Umbilical cord (tissue), 2 donors: ENCODE measurements around the gene OR2S2. TPM values are rescaled to one million over a fixed set of nuclear protein-coding genes. Genes with fewer than 3 reads are reported as not detected.
A peak's percentile ranks its signal among the peaks of the same experiment; 100 is the strongest.
"Not testable (repeated sequence)": the region's sequence is repeated elsewhere in the genome, so short reads cannot be mapped to it uniquely, and the experiment has no call there.

Experiments
- DNase-seq: peaks from one replicate; pipeline ENCODE4 v3.0.0-alpha.2; 2015; ENCODE audit warnings: low spot score
- total RNA-seq: library from RNA; depleted of rRNA; stranded (reverse); fragments of >200 nt; gene quantifications from one replicate; pipeline ENCODE4 v1.2.3, GENCODE V29; 2014; ENCODE audit warnings: low replicate concordance; ENCODE audit not compliant: insufficient read depth

Gene OR2S2
- total RNA-seq, 1 donor from 2014 or later: not detected

DNA sequence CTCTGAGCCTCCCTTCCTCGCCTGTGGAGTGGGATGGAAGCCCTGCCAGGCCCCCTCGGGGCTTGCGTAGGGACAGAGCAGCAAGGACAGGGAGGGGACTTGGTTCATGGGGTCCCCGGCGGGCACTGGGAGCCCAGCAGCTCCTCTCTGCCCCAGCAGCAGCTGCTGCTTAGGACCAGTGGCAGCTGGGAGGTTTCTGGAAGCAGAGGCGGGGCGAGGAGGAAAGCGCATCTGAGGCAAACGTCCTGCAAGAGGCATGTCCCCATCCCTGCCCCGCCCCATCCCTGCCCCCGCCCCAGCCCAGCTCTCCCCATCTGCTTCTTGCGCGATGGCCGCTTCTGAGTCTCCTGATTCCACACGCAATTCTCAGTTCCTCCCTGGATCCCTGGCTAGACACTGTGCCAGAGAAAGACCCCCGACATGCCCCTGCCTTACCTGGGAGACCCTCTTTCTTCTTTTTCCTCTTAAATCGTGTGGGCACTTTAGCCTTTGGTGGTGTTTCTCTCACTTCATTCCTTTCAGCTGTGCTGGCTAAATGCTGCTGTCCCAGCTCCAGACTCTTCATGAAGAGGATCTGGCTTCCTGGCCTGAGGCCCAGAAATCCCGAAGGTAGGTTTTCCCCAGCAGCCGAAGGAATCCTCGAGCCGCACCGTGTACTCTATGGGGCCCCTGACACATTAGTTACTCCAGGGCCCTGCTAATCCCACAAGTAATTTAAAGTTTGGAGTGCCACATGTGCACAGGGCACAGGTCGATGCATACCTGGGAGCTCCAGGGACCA is 4.4 kb upstream of the OR2S2 start:
- peak; percentile 74 for DNase-seq

DNA sequence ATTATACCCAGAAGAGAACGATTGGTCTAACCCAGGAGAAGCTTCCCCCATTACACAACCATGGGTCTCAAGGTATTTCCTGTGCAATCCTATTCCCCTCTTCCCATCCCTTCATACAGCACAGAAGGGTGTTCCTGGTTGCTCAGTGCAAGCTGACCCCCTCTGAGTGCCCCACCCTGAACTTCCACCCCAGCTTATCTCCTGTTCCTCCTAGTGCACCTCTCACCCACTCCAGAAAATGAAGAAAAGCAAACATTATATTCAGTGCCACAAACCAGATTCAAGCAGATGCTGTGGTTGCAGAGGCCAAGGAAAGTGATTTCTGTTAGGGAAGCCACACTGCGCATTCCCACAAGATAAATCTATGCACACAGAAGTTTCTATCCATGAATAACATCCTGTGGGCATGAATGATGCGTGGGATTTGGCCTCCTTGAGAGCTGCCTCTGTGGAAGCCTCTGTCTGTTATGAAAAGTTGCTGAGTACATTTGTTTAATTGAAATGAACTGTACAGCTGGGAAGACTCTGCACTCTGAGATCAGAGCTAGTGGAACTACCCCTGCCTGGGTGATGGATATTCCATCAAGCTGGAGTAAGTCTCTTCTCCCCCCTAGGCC is 2.2 kb upstream of the OR2S2 start:
- no peak for DNase-seq

GRCh38 chr9:35956651-35957050 is 1.3 kb downstream of the OR2S2 start:
- no peak for DNase-seq

DNA sequence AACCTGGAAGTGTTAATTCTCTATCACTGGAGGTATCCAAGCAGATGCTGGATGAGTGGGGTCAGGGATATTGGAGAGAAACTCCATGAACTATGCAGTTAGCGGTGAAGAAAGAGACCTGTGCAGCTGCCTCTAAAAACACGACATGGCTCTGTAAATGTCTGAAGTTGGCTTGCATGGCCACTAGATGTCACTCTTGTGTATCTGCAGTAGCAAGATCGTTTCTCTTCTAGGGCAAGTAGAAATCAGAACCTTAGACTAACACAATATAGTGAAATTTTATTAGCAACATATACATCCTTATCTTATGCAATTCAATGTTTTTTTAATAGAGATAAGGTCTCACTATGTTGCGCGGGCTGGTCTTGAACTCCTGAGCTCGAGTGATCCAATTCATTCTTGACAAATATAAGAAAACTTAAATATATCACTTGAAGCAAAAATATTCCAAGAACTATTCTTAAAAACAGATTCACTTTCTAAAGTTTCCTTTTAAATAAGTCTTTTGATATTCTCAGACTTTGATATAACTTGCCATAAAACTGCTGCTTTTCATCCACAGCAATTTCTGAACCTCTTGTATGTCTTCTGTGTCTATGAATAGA is 2.9 kb downstream of the OR2S2 start:
- peak; percentile 77 for DNase-seq

GRCh38 chr9:35952526-35953191 is 5.3 kb downstream of the OR2S2 start:
- no peak for DNase-seq

GRCh38 chr9:35951736-35952135 is 6.2 kb downstream of the OR2S2 start:
- DNase-seq: peak; percentile 18

- no peak for DNase-seq
Measured at GRCh38 chr9:35948901-35949318, 9.0 kb downstream of the OR2S2 start.

GRCh38 chr9:35948451-35948850 is 9.5 kb downstream of the OR2S2 start:
- DNase-seq: no peak

DNA sequence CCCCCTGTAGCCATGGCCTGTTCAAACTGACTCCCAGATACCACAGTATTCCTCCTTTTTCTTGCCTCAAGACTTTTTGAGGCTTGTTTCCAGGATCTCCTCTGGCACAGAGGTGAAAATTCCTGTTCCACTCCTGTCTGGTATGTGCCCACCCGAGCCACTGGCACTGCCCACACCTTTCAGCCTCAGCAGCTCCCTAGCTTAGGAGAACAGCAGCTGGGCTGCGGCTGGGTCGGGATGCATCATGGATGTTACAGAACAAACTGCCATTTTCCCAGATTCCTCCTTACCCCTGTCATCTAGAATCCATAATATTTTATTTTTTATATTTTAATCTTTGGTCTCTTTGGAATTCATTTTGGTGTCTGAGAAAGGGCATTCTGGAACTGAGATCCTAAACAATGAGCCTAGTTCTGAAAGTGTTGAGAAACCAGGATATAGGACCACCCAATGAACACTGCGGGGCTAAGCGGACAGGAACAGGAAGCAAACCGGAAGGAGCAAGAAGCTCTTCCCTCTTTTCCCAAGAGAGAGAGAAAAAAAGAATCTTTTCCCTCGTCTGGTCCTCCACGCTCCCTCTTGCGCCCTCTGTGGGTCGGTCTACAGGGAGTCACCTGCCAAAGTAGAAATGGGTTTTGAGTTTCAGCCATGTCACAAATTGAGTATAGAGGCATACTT is 12.5 kb downstream of the OR2S2 start:
- DNase-seq: peak; percentile 92

DNA sequence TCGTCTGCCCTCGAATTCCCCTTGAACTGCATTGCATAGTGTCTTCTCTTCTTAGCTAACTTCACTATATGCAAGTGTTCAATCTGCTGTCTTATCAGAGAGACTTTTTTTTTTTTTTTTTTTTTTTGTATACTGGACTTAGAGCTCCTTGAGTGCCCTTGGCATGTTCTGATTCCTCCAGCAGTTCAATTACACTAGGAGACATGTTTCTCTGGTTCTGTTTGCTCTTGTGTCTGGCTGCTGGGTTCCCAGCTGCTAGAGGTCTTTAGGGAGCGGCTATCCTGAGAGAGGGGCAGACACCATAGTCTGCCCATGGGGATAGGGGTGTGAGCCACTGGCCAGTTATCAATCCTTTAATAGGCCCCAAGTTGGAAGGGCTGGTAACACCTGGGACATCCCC is 13.1 kb downstream of the OR2S2 start:
- DNase-seq: no peak

DNA sequence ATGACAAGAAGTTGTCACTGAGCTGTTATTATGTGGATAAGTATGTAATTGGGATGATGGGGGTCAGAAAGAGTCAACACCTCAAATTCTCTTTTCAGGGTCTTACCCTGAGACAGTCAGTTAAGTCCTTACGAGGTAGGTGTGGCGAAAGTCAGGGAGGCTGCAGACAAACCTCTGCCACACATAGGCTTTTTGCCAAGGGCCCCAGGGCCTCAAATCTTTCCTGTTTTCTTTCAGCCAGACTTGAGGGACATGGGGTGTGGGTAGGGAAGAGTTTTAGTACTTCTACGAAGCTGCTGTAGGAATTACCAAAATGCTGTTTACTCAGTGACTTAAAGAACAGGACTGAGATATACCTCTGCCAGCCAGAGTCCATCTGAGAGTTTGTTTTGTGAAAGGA is 13.8 kb downstream of the OR2S2 start:
- no peak for DNase-seq

DNA sequence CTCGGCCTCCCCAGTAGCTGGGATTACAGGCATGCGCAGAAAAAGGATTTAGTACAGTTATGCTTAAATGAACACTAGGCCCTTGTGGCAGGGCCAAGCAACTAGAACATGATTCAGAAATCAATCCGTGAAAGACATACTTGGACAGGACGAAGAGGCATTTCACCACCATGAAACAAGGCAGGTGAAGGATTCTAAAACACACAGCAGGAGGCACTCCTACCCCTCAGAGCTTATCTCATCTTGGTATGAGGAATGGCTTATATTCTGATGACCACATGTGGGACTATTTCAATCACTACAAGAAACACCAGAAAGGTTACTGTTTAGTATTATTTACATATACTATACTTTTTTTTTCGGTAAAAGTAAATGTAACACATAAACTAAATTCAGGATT is 15.7 kb downstream of the OR2S2 start:
- DNase-seq: no peak

DNA sequence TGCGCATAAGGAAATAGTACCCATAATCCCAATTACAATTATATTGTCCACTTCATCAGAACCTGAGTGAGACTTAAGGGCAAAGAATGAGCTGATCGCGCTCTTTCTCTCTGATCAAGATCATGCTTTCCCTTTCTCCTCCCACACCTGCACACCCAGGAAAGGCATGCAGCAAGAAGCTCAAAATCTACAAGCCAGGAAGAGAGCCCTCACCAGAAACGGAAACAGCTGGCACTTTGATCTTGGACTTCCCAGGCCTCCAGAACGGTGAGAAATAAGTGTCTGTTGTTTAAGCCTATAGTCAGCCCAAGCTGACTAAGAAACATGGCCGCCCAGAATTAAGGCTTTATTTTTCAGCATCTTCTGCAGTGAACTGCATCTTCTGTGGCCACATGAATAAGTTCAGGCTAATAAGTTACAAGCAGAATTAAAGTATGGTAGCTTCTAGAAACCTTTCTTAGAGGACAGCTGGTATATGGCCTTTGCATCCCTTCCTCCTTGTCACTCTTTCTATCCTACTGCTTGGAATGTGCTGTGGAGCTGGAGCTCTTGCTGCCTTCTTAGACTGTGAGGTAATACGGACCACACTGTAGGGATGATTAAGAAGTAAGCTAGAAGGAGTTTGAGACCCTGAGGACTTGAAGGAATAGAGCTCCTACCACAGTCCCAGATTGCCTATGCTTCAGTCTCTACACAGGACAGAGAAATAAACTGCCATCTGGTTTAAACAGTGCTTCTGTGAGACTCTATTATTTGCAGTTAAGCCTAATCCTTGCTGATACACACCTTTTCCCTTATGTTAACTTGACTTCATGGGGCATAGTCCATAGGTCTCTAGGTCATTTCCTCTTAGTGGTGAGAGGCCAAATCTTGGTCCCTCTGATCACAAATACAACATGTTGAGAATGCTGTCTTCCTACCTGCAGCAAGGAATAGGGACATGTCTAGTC is 17.2 kb downstream of the OR2S2 start:
- DNase-seq: no peak

DNA sequence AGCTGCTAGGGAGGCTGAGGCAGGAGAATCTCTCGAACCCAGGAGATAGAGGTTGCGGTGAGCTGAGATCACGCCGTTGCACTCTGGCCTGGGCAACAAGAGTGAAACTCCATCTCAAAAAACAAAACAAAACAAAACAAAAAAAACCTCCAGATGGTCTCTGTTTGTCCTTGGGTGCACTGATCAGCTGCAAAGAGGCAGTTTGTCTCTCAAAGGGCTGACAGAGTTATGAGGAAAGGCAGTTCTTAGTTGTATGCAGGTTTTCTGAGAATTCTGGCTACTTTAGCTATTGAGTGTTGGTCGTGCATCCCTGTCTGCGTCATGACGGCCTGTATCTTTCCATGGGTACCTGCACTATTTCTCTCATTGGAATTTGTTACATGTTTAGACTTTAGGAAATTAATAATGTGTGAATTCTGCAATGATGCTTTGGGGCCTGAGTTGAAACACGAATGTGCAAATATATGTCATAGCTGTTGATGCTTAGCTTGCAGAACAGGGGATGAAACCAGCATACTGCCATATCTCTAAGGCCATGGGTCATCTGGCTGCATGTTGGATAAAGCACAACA is 18.2 kb downstream of the OR2S2 start:
- no peak for DNase-seq

- DNase-seq: no peak
Measured at GRCh38 chr9:35938474-35939356, 19.2 kb downstream of the OR2S2 start.

- no peak for DNase-seq
Measured at GRCh38 chr9:35937227-35937626, 20.7 kb downstream of the OR2S2 start.

DNA sequence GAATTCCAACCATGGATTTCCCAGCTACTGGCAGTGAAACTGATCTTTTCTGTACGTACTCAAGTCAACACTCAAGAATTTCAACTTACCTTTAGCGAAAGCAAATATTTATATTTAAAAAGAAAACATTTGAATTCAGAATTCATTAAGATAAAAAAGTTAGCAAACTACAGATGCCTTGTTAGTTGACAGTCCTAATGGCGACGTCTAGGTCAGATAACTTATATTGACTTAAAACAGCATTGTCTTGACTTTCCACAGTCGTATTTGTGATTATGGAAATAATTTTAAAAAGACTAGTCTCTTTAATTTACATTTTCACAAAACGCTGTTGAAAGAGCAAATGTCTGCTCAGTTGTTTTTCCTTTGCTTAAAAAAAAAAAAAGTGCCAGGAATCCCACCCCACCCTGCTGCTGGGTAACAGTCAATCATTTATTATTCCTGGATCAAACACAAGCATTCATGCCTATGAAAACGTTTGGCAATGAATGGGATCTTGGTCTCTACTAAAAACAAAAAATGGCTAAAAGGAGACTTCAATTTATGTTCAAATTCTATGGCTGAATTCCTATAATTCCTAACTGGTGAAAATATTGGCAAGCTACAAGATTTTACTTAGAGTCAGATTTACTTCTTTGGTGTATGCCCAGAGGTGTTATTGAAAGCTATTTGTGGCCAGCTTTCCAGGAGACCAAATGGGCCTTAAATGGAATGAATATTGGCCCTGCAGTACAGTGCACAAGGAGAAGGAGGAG is 22.0 kb downstream of the OR2S2 start:
- DNase-seq: peak; percentile 37

DNA sequence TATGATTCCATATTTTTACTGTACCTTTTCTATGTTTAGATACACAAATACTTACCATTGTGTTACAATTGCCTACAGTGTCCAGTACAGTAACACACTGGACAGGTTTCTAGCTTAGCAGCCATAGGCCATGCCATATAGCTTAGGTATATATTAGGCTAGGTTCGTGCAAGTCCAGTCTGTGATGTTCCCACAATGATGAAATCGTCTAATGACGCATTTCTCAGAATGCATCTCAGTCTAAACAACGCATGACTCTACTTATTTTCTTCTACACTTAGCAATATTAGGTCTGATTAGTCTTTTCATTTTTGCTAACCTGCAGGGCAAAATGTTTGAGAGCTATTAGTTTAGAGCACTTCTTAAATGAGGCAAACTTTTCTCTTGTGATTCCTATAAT is 22.7 kb downstream of the OR2S2 start:
- DNase-seq: no peak

DNA sequence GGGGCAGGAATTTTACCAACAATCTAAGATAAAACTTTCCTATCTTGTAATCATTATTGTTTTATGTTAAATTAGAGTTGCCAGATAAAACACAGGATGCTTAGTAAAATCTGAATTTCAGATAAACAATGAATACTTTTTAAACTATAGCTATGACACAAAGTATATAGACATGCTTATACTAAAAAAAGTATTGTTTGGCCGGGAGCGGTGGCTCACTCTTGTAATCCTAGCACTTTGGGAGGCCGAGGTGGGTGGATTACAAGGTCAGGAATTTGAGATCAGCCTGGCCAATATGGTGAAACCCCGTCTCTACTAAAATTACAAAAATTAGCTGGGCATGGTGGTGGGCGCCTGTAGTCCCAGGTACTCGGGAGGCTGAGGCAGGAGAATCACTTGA is 23.9 kb downstream of the OR2S2 start:
- not testable (repeated sequence) for DNase-seq
